Measurements from ENCODE around the gene HSP90AB1.

Gene HSP90AB1

DNA sequence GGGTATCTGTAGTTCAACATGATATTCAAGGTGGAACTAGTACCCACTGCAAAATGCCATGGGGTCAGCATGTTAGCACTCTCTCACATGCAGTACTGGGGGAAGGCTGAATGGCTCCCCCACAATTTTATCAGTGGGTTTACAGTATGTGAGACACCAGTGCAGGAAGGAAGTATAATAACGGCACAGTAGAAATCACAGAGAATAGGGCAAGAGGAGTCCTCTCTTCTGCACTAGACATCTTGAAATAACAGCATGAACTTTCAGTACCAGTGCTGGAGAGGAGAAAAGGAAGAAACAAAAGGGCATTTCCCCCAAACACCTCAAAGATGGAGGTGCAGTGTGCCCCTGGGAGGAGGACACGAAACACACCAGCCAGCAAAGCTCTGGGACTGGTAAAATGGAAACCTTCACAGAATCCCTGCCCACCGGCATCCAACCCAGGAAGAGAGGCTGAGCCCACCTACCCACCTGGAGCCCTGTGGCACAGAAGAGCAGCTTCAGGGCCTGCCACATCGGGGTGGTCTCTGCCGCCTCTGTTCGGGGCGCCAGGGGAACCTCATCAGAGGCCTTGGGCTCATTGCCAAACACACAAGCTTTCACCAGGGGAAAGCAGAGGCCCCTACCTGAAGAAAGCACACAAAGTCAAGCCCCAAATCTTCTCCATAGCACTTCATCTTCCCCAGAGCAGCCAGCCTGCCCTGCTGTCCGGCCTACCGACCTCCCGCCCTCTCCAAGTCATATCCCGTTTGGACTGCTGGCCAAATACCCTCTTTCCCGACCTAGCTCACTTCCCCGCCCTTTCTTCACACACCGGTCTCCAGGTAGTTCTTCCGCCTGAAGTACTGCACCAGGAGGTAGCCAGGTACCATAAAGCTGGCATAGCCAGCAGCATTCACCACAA, 9.2 kb downstream of the HSP90AB1 start:
- no peak for DNase-seq

DNA sequence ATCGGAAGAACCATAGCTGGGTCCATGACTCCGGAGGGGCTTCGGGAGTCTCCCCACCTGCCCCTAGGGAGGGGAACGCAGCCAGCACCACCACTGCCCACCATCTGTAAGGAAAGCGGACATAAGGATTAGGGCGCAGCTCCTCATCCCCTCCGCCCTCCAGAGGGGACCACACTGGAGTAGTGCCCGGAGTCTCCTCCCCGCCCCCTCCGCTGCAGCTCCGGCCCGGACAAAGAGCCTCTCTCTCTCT, 9.8 kb downstream of the HSP90AB1 start:
- DNase-seq = no peak

DNA sequence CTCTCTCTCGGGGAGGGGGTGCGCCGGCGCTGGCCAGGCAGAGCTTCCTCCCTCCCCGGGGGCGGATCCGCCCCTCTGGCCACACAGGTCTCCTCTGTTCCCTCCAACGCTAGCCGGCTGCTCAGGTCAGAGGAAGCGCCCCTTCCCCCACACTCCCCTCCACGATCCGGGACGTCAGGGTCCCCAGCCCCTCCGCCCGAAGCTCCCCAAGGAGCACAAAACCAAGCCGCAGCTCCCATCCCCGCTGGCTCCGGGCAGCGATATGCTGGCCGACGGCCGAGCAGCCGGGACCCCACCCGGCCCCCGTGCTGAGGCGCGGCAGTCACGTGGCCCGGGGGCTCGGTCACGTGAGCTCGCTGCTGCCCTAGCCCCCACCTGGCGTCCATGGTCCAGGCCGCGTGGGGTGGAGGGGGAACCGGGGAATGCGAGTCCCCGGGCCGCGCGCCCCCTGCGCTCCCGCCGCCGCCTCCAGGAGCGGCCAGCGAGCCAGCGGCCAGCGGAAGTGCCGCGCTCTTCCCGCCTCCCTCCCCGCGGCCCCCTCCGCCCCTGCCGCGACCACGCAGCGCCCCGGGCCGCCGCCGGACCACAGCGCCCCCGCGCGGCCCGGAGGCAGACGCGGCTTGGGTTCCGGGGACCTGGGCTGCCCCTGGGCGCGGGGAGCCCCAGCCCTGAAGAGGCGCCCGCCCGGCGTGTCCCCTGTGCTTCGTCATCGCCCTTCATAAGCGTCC, 10.3 kb downstream of the HSP90AB1 start, which contains the start of gene SLC35B2:
SLC35B2 (minus strand) TSS at position 504 of the 728 bp plus-strand sequence; CDS start at position 386, 118 bp downstream.
- peak; percentile 62 for DNase-seq

DNA sequence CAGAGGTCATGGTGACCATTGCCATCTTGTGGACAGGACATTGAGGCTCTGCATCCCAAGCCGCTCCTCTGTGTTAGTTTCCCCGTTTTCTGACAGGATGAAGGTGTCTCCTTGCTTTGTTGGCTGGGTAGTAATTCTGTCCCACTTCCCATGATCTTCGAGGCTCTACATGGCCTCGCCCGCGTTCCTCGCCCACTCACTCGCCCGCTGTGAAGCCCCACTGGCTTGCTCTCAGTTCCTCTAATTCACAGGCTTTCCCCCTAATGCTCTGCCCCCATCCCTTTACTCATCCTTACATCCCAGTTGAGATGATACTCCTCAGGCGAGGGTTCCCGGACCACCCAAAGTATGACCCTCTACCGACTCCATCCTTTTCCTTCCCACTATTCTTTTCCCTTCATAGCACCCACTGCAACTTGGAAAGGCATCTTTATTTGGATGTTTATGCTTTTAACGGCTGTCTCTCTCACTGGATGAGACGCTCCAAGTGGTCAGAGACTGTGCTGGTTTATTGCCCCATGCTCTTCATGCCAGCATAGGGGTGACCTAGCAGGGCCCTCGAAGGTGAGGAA, 10.9 kb downstream of the HSP90AB1 start:
- DNase-seq = no peak

DNA sequence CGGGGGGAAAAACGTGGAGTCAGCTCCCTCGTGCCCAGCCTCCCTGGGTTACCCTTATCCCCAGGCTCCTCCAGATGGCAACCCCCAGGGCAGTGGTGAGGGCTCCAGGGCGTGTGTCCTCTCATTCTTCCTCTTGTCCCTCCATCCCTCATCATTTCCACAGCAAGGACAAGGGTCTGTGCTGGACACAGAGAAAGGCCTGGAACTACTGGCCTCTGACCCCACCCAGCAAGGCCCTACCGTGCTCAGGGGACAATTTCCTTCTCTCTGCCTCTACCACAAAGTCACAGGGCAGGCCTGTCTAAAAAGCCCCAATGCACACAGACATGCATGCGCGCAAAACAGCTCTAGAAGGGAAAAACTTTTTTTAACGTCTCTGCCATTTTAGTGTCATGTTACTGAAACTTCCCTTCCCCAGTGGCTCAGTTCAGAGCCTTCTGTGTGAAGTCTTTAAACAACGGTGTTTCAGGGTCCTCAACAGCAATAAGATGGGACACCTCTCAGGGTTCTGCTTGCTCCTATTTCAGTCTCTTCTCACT, 11.5 kb downstream of the HSP90AB1 start:
- no peak for DNase-seq

DNA sequence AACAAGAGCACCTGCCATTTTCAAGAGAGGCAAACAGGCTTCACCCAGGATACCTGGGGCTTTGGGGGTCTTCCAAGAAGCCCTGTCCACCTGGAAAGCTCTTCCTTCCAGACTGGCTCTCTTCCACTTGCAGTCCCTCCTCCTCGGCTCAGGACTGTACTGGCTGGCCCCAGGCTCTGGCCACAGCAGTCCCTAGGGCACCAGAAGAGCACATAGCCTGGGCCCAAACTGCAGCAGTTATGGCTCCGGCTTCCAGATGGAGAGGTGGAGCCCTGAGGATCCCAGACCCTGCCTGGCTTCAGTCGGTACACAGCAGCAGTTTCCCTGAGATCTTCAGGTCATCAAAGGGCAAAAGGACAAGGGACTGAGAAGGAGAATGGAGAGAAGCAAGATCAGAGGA, 12.0 kb downstream of the HSP90AB1 start:
- DNase-seq = no peak

DNA sequence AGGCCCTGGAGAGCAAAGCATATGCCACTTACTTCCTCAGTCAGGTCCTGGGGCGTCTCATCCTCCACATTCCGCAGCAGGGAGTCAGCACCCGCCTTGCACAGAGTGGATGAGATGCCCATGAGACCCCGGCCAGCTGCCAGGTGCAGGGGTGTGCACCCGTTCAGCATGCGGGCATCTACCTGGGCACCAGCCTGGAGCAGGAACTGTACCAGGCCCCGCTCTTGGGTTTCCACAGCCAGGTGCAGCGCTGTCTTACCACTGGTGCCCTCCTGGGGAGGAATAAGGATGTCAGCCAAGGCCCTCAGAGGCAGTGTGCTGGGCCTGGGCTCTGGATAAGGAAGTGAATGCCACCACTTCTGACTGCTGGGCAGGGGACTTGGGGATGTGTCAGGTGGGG, 13.1 kb downstream of the HSP90AB1 start:
- DNase-seq = no peak

DNA sequence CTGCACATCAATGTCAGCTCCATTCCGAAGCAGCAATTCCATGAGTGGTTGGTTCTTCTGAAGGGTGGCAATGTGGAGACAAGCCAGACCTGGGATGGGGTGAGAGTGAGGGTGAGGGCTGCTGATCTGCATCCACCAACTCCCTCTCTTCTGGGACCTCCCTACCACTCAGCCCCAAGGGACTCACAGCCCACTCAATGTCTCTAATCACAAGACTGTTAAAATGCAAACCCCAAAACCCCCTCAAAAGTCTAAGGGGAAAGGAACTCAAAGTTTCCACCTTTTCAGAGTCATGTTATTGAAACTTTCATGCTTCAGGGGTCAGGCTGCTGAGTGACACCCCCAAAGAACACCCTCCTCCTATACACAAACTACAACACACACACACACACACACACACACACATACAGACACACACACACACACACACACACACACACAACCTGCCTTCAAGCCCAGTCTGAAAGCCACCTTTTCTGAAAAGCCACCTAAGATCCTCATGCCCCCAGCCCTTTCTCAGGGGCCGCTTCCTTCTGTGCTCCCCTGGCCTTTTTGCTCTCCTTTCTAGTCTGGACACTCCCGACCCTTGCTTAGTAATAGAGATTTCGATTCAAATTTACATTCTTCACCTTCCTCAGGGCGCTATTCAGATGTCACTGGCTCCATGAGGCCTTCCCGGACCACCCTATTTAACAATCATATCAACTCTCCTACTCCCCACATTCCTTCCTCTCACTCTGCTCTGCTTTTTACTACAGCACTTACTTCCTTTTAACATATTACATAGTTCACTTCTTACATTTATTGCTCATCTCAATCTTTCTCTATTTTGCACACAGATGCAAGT, 13.8 kb downstream of the HSP90AB1 start:
- DNase-seq = no peak

DNA sequence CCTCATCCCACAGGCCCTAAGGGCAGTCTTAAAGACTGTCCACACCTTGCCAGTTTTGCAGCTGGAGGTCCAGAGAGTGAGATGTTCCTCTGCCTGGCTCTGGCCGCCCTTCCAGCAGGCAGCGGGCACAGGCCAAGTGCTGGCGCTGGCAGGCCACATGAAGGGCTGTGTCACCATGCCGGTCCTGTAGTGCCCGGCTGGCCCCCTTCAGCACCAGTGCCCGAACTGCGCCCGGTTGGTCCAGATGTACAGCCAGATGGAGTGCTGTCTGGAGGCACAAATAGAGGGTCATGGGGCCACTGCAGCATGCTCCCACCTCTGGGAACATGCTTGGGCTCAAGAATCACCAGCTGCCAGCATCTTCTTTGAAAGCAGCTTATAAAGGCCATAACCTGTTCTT, 14.7 kb downstream of the HSP90AB1 start:
- DNase-seq = no peak

DNA sequence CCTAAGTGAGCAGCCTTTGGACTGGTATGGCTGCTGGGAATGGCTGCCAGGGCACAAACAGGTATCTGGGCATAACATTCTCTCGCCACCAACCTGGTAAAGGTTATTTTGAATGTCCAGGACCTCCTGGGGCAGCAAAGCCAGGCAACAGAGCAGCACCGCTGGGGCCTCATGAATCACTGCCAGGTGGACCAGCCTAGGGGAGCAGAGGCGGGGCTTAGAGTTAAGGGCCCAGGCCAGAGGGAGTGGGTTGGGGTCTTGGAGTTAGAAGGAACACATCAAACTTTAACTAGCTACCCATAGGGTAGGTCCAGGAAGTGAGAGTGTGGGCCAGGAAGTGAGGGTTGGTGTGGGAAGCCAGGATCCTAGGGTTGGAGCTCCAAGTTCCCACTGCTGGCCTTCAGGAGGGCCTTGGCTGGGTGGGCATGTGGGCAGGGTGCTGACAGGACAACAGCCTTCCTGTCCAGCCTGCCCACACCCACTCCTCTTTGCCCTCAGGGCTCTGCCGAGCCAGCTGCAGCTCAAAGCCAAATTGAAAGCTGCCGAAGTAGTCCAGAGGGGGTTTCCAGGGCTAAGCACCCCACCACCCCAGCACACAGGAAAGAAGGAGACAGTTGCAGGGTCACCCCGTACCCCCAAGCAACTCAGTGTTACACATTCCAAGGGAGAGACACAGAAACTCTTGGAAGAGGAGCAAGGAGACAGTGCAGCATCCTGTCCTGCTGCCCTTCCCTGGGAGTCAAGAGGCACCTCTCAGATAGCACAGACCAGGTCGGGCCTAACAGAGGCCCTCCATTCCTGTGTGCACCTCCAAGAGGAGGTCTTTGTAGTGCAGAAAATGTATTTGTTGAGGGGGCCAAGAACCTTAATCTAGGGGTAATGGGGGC, 15.8 kb downstream of the HSP90AB1 start:
- no peak for DNase-seq

DNA sequence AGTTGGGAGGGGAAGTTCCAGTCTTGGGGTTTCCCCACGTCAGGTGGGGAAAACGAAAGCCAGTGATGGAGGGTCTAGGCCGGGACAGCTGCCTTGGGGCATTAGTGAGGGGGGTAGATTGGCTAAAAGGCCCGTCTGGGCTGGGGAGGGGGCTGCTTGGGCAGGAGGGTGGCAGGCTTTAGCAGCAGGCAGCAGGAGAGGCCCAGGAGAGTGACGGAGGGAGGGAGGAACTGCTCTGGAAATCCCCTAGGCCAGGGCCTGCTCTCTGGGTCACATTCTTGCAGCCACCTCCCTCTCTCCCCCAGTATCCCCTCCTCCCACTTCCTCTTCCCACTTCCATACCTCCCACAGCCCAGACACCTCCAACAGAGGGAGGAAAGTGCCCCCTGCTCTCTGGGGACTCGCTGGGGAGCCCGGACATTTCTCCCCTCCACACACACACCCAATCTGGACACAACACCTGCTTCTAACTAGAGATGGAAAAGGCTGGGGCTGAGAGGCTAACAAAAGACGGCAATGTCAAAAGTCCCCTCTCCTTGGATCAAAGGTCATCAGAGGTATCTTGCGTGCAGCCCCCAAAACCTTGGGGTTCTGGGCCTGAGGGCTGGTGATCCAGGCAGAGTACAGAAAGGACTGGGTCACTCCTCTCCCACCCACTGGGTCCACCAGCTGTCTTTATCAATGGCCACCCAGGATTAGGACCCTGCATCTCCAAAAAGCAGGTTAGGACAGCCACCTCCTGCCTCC, 16.6 kb downstream of the HSP90AB1 start:
- DNase-seq = no peak

DNA sequence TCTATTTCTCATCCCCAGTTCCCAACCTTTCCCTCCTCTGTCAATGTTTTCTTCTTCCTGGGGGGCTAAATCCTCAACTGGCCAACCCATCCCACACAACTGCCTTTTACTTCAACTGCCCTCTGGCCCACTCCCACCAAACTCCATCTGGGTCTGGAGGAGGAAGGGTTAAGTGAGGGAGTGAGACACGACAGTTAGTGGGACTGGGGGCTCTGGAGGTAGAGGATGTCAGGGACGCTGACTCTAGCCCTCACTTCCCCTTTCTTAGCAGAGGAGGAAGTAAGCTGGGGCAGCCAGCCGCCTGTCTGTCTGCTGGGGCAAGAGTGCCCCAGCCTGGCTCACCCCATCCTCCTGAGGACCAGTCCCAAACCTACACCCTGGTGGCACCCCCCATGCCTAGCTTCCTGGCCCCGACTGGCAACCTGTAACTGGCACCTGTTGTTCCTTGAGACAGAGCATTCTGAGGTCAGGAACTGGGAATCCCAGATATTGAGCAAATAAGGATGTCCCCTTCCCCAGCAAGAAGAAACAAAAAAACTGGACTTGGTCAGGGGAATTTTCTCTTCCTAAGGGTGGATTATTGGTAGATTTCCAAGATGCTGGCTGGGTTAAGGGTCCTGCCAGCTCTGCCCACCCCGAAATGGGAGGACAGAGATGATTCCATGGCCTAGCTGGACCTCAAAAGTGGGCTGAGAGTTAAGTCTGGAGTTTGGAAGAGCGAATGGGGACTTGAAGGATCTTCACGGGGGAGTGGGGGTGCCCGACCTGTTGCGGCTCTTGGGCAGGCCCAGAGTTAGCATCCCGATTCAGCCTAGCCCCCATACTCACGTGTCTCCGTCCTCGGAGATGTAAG, 17.5 kb downstream of the HSP90AB1 start:
- no peak for DNase-seq

DNA sequence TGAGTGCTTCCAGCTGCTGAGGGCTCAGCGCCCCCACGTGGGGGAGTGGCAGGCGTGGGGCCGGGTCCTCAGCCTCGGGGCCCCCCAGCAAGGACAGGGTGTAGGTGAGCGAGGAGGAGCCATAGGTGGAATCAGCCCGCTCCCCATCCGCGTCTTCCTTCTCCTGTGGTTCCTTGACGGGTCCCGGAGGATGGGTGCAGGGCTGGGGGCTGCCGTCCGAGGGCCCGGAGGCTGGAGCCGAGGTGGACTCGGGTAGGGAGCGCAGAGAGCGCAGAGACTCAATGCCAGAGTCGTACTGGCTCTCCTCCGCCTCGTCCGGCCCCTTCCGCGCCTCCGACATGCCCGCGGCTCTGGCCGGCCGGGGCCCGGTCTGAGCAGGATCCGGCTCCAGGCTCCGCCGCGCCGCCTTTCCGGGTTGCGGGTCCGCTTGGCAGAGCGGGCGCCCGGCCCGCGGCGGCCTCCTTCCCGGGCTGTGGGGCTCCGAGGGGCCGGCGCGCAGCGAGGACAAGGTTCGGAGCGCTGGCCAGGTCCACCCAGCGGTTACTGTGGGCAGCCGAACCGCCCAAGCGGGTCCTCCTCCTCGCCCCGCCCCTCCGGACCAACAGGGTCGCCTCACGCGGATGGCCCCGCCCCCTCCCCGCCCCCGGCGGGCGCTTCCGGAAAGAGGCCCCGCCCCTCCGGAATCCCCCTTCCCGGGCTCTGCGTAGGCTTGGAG, 18.3 kb downstream of the HSP90AB1 start, which contains the start of gene NFKBIE:
NFKBIE (minus strand) TSS at position 545 of the 715 bp plus-strand sequence; CDS start at position 340, 205 bp downstream.
- peak; percentile 89 for DNase-seq

DNA sequence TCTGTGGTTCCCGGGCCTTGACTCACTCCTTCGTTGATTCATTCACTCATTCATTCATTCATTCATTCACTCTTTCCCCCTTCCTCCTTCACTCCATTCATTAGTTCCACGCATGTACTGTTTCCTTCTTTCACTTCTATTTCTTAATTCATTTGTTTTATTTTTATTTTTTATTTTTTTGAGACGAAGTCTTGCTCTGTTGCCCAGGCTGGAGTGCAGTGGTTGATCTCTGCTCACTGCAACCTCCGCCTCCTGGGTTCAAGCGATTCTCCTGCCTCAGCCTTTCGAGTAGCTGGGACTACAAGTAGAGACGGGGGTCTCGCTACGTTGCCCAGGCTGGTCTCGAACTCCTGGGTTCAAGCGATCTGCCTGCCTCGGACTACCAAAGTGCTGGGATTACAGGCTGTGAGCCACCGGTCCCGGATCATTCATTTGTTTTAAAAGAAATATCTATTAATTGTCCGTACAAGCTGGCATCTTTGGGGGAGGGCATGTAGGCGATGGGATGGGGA, 18.9 kb downstream of the HSP90AB1 start:
- DNase-seq = no peak

DNA sequence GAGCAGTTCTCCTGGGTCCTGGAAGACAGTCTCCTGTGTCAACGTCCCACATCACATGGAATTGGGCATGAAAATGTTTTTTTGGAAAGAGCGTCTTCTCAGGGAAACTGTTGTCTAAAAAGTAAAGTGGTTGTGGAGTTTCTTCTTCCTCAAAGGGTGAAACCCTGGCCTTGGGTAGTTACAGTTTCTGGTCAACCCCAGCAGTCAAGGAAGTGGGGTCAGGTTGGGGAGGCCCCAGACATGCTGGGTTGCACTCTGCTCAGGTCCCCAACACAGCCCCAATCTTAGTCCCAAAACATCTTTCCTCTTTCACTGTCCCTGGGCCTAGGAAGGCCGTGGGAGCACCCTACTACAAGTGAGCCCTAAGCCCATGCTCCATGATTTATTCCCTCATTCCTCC, 19.4 kb downstream of the HSP90AB1 start:
- DNase-seq = no peak

DNA sequence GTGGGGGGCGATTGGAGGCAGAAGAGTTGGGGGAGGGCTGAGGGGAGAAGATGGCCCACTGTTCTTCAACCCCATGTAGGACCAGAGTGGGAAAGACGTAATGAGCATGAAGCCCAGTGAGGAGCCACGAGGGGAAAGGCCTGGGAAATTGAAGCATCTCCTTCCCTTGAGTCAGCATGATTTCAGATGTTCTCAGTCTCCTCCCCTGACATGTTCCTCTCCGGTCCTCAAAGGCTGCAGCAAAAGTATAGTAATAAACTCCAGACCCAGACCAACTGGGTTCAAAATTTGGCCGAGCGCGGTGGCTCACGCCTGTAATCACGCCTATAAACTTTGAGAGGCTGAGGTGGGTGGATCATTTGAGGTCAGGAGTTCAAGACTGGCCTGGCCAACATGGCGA, 20.4 kb downstream of the HSP90AB1 start:
- no peak for DNase-seq

DNA sequence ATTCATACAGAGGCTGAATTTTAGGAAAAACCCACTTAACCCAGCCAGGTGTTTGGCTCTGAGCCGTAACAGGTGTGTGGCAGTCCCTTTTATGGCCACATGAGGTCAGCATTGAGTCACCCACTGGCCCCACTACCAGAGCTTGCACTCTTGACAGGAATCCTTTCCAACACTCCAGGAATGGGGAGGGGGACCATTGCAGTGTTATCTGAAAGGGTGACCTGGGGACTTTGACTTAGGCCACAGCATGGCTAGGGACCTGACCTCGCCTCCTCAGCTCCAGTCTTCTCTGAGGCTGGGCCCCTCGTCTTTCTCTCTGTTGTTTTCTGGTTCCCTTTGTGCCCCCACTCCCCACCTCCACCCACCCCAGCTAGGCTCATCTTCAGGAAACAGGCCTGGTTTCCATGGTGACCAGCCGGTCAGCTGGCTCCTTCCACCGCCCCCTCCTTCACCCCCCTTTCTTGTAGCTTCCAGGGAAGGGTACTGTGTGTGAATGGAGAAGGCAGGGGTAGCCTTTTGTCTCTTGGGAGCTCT, 21.3 kb downstream of the HSP90AB1 start:
- peak; percentile 45 for DNase-seq

DNA sequence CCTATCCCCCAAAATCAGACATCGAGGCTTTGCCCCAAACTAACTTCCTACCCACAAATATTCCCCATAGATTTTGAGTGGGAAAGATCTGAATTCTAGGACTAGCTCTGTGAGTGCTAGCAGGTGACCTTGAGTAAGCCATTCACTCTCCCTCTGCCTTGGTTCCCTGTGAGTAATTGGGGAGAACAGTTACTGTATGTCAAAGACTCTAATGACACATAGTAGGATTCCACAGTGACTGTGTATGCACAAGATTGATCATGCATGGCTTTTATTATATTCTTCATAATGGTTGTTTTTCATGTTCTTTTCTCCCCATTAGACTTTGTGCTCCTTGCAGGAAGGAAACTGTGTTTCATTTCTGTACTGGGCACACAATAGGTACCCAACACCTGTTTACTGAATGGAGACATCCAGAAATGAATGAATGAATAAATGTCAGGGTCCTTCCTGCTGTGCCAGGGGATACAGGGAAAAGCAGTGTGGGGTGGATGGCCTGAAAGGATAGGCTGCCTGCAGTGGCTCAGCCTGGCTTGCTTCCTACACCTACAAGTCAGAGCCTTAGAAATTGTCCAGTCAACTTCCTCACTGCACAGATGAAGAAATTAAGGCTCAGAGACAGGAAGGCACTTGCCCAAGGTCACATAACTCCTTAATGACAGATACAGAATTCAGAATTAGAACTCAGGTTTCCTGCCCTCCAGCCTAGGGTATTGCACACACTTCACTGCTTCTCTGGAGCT, 22.4 kb downstream of the HSP90AB1 start:
- DNase-seq = no peak
